Large intestine (tissue), 3 donors: Measurements from ENCODE around the gene NKD2. TPM values are rescaled to one million over a fixed set of nuclear protein-coding genes. Genes with fewer than 3 reads are reported as not detected.
"Not testable (repeated sequence)": the region's sequence is repeated elsewhere in the genome, so short reads cannot be mapped to it uniquely, and the experiment has no call there.

ENCODE experiments used
- DNase-seq, 2 donors: peaks; one replicate each; pipeline versions ENCODE4 v3.0.0 to v3.0.0-alpha.2; 2013
- H3K27ac ChIP-seq: one replicate; pipeline ENCODE4 v1.5.1; 2013; ENCODE audit warnings: low read length
- H3K27me3 ChIP-seq: 2 replicates; pipeline ENCODE4 v1.6.1; 2013; ENCODE audit warnings: low read length; ENCODE audit not compliant: control insufficient read depth, insufficient read depth
- H3K36me3 ChIP-seq: 2 replicates; pipeline ENCODE4 v1.6.1; 2013; ENCODE audit warnings: low read length; ENCODE audit not compliant: control insufficient read depth, insufficient read depth
- H3K4me1 ChIP-seq: one replicate; pipeline ENCODE4 v1.6.1; 2013; ENCODE audit warnings: low read length; ENCODE audit not compliant: control insufficient read depth, insufficient read depth
- H3K4me3 ChIP-seq: one replicate; pipeline ENCODE4 v1.5.1; 2013; ENCODE audit warnings: low read length
- H3K9me3 ChIP-seq: one replicate; pipeline ENCODE4 v1.6.1; 2013; ENCODE audit warnings: mild to moderate bottlenecking, low read depth, low read length, moderate library complexity; ENCODE audit not compliant: control insufficient read depth
- WGBS: methylation state at CpG from one replicate; pipeline ENCODE4 v1.1.5; 2013; ENCODE audit warnings: low lambda C conversion rate; ENCODE audit not compliant: insufficient coverage; 5-methylcytosine and 5-hydroxymethylcytosine counted together
- polyA plus RNA-seq: library from polyadenylated mRNA; unstranded; fragments of 120-200 nt; gene quantifications from one replicate; pipeline ENCODE4 v1.2.1, GENCODE V29; 2013

Gene NKD2
- polyA plus RNA-seq, 1 donor = 15.2 TPM

DNA sequence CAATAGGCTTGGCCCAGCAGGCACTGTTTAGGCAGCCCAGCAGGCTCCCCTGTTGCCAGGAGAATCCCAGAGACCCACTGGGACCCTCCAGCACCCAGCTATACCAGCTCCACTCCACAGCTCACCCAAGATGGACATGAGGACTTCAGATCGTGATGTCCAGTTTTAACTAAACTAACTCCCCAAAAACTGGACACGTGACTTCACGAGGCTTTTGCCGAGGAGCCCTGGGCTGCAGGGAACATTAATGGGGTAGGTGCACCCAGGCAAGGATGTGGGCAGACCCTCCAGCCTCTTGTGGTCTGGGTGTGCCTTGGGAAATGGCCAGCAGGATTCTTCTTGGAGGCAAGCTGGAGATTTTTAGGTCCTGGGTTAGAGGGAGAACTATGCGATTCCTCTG lies 8.9 kb upstream of the NKD2 start:
- Histone ChIP-seq H3K4me1 (peaks cover 24% of the 10 kb centered on the region), H3K27me3 (no peaks in the 10 kb centered on the region), H3K9me3 (no peaks in the 10 kb centered on the region), H3K27ac (no peak overlapping the region), H3K4me3 (no peak overlapping the region), H3K36me3 (no peaks in the 10 kb centered on the region)
- WGBS = no CpG with 5 or more reads among the region's 5 CpGs
- no peak for DNase-seq

DNA sequence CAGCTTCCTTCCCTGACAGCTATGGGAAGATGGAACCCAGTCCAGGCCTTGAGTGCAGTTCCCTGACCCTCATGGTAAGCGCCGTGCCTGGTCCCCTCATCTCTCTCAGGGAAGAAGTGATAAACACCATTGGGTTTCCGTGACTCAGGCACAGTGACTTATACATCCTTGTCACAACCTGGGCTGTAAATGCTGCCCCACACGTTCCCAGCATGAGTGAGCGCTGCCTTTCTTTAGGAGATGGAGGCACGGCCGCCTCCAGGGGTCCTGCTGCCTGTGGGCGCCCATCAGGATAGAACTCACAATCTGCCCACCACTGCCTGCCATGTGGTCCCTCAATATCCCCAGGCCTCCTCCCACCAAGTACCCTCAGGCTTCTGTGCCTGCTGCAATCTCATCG lies 8.3 kb upstream of the NKD2 start:
- no peak for DNase-seq
- Histone ChIP-seq H3K9me3 (peaks cover 1% of the 10 kb centered on the region), H3K4me1 (peaks cover 26% of the 10 kb centered on the region), H3K36me3 (no peaks in the 10 kb centered on the region), H3K27ac (no peak overlapping the region), H3K27me3 (peaks cover under 1% of the 10 kb centered on the region), H3K4me3 (no peak overlapping the region)
- no CpG with 5 or more reads among the region's 9 CpGs for WGBS

DNA sequence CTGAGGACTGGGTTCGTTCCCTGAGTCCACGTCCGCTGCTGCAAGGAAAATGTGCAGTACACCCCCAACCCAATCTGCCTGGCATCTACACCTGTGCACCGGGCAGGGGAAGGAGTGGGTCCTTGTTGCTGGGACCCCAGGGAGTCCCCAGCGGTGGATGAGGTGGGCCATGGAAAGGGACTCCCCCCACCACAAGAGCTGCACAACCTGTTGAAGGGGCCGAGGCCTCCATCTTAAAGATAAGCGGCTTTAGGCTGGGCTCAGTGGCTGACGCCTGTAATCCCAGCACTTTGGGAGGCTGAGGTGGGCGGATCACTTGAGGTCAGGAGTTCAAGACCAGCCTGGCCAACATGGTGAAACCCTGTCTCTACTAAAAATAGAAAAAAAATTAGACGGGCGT lies 7.8 kb upstream of the NKD2 start:
- not testable (repeated sequence) for H3K36me3 ChIP-seq, H3K27ac ChIP-seq, H3K4me3 ChIP-seq, DNase-seq, H3K27me3 ChIP-seq, H3K9me3 ChIP-seq
- peaks cover 29% of the 10 kb centered on the region for H3K4me1 ChIP-seq
- WGBS = no CpG with 5 or more reads among the region's 11 CpGs

DNA sequence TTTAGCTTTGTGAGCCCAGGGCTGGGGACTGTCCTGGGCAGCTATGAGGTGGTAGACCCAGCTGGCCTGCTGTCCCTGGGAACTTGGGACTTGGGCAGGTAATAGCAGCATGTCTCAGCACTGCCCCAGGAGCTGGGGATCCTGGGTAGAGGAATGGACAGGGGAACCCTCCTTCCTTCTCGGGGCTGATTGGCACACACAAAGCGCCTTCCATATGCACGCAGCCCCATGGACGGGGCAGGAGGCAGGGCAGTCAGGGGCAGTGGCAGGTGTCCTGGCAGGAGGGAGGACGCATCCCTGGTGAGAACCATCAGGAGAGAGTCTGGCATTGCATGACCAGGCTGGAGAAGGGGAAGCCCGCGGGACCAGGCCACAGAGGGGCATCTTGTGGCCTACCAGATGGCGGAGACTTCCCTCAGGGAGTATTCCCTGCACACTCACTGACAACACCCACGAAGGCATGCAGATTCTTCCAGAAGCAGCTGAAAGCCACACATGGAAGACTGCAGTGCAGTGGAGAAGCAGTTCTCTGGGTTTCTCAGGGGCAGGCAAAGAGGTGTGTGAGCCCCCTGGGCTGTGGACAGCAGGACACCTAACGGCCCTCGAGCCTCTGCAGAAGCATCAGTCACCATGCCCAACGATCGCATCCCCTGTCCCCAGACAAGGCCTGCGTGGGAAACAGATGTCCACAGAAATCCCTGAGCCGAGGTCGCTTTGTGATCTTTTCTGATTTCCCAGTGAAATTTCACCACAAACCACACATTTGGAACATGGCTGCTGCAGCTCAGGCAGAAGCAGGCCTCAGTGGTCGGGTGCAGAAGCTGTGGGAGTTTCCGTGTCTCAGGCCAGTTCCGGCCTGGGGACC lies 7.0 kb upstream of the NKD2 start:
- no peak overlapping the region for H3K4me3 ChIP-seq
- WGBS = no CpG with 5 or more reads among the region's 19 CpGs
- no peak overlapping the region for H3K27ac ChIP-seq
- H3K36me3 ChIP-seq = no peaks in the 10 kb centered on the region
- H3K27me3 ChIP-seq = peaks cover 4% of the 10 kb centered on the region
- no peak for DNase-seq
- peaks cover 3% of the 10 kb centered on the region for H3K9me3 ChIP-seq
- H3K4me1 ChIP-seq = peaks cover 27% of the 10 kb centered on the region

DNA sequence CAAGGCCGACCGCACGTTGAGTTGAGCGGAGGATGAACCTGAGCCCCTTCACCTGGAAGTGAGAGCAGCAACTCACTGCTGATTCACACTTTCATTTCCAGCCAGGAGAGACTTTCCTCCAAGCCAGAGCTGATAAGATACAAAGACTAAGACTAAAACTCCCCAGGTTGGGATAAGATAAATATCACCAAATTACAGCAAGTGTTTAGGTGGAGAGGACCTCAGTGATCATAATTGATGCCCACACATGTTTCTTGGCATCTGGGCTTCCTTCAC lies 6.4 kb upstream of the NKD2 start:
- Histone ChIP-seq H3K36me3 (no peaks in the 10 kb centered on the region), H3K4me1 (peaks cover 22% of the 10 kb centered on the region), H3K9me3 (peaks cover 3% of the 10 kb centered on the region), H3K27me3 (peaks cover 4% of the 10 kb centered on the region), H3K27ac (no peak overlapping the region), H3K4me3 (no peak overlapping the region)
- DNase-seq = no peak
- no CpG with 5 or more reads among the region's 4 CpGs for whole genome bisulfite sequencing

DNA sequence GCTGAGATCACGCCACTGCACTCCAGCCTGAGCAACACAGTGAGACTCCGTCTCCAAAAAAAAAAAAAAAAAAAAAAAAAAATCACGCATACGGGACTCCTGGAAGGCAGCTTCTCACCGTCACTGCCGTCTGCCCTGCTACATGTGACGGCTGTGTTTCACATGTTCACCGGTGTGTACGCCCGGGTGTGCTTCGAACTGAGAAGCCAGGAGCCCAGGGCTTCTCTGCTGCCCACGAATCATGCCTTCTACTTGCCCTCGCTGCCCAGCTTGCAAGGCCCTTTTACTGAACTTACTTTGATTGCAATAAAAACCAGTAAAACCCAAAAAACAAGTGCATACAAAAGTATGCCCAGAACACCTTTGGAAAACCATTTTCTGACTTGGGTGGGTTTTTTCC lies 5.8 kb upstream of the NKD2 start:
- DNase-seq = no peak
- Histone ChIP-seq H3K27ac (no peak overlapping the region), H3K9me3 (peaks cover 5% of the 10 kb centered on the region), H3K27me3 (peaks cover 4% of the 10 kb centered on the region), H3K36me3 (no peaks in the 10 kb centered on the region), H3K4me1 (peaks cover 21% of the 10 kb centered on the region), H3K4me3 (no peak overlapping the region)
- WGBS = no CpG with 5 or more reads among the region's 13 CpGs

DNA sequence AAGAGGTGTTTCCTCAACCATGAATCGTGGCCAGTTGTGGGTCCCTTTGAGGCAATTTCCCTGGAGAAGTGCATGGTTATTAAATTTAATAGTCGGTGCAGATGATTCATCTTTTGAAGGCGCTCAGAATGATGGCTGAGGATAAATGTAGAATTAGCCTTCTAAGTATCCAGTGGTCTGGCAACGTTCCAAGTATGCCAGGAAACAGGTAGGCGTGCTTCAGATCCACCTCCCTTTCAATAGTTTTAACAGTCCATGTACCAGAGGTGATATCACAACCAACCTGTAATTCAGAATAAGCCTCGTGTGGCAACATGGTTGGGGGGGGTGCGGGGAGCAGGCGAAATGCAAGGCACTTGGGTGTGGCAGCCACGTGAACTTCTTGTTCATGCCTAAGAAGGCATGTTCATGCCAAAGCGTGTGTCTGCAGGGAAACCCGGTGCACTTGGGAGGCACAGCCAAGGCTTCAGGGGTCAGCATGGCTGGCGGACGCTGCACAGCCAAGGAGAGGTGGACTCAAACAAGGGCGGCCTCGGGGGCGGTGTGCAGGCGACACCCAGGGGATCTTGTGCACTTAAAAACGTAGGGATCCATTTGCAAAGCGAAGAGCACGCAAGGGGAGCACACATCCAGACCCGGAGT lies 5.2 kb upstream of the NKD2 start:
- peaks cover 5% of the 10 kb centered on the region for H3K27me3 ChIP-seq
- H3K4me3 ChIP-seq = no peak overlapping the region
- no CpG with 5 or more reads among the region's 21 CpGs for WGBS
- H3K36me3 ChIP-seq = no peaks in the 10 kb centered on the region
- H3K4me1 ChIP-seq = peaks cover 26% of the 10 kb centered on the region
- peak in 1 of 2 donors; percentile 80 for DNase-seq
- H3K9me3 ChIP-seq = peaks cover 5% of the 10 kb centered on the region
- H3K27ac ChIP-seq = peak overlapping the region; percentile 8

DNA sequence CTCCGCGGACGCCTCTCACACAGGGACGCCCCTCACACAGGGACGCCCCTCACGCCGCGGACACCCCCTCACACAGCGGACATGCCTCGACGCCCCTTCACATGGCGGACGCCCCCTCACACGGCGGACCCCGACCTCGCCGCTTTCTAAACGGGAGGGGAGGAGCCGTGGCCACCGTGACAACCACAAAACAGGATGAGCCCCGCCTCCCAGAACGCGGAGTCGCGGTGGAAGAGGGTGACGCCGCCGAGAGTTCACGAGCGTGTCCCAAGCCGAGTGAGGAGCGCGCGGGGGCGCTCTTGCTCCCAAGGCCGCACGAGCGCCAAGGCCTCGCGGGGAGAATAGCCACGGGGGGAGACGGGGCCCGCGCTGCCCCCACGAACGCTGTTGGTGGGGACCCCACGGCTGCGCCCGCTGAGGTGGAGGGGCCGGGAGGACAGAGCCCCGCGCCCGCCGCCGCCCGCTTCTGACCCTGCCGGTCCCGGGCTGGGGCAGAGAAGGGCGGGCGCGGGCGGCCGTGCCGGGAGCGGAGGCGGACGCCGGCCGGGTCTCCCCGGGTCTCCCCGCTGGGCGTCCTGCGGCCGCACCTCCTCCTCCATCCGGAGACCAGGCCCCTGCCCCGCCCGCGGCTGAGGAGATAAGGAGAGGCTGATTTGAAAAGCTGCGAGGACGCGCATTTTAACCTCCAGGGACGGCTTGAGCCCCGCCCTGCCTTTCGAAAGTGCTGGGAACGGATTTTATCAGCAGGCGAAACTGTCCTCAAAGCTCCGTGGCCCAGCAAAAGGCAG lies 3.9 kb upstream of the NKD2 start:
- peaks cover 7% of the 10 kb centered on the region for H3K27me3 ChIP-seq
- peaks cover 5% of the 10 kb centered on the region for H3K9me3 ChIP-seq
- WGBS = no CpG with 5 or more reads among the region's 88 CpGs
- peaks cover 28% of the 10 kb centered on the region for H3K4me1 ChIP-seq
- no peaks in the 10 kb centered on the region for H3K36me3 ChIP-seq
- H3K27ac ChIP-seq = peak overlapping the region; percentile 13
- peak; percentile 62 to 88 for DNase-seq
- peak overlapping the region; percentile 50 for H3K4me3 ChIP-seq

DNA sequence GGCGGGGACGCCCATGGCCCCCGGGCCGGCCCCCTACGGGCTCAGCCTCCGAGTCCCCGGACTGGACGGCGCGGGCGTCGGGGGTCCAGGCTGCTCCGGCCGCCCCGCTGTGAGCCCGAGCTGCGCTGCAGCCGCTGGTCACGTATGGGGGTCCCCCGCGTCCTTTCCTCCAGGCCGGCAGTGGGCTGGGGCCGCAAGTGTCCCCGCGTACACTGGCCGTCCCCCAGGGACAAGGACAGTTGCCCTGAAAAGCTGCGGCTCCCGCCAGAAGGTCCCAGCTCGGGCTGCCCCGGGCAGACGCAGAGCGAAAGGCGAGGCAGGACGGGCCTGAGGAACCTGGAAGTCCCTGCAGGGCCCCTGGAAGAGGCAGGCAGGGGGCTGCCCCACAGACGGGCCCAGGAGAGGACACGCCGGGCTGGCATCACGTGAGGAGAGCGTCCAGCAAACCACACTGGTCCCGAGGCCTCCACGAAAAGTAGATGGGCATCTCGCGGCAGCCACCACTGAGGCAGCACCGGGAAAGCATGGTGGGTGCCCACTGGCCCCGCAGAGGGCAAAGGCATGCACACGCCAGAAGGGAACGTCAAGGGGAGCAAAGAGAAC lies 3.3 kb upstream of the NKD2 start:
- Histone ChIP-seq H3K27me3 (peaks cover 11% of the 10 kb centered on the region), H3K27ac (no peak overlapping the region)
- no peak for DNase-seq

More for the DNA sequence above, 3.3 kb upstream of the NKD2 start:
- H3K4me3 ChIP-seq = peak overlapping the region; percentile 50
- H3K9me3 ChIP-seq = peaks cover 5% of the 10 kb centered on the region
- H3K4me1 ChIP-seq = peaks cover 32% of the 10 kb centered on the region
- no peaks in the 10 kb centered on the region for H3K36me3 ChIP-seq
- no CpG with 5 or more reads among the region's 47 CpGs for WGBS
